K562 (cell line): Measurements from ENCODE around the gene IGSF8. TPM values are rescaled to one million over a fixed set of nuclear protein-coding genes. Genes with fewer than 3 reads are reported as not detected.
A peak's percentile ranks its signal among the peaks of the same experiment; 100 is the strongest.

Source experiments
- CSDE1 ChIP-seq, 2 experiments: fragments of 450-650 bp; IDR thresholded peaks; 2 replicates each; pipeline ENCODE4 v1.6.1; 2016; ENCODE audit warnings: mild to moderate bottlenecking in 1 of 2
- DNMT1 ChIP-seq: fragments of 450-650 bp; IDR thresholded peaks from 2 replicates; pipeline ENCODE4 v1.6.1; 2016; ENCODE audit warnings: antibody characterized with exemption, mild to moderate bottlenecking
- MTA1 ChIP-seq: fragments of 450-650 bp; IDR thresholded peaks from 2 replicates; pipeline ENCODE4 v1.6.1; 2017; ENCODE audit warnings: borderline replicate concordance
- NR0B1 ChIP-seq: fragments of 450-650 bp; IDR thresholded peaks from one replicate; pipeline ENCODE4 v1.6.1; 2018; ENCODE audit warnings: mild to moderate bottlenecking, moderate library complexity; ENCODE audit not compliant: partially characterized antibody
- ZNF121 ChIP-seq: sonication (generic); formaldehyde crosslinking; conservative IDR thresholded peaks from 2 replicates; pipeline ENCODE4 v1.8.0; 2022; ENCODE audit warnings: missing genetic modification reagents
- ZNF639 ChIP-seq, 2 experiments: fragments of 200-800 bp in 1 of 2; sonication (Bioruptor generic) in 1 of 2; sonication (generic) in 1 of 2; formaldehyde crosslinking in 1 of 2; IDR thresholded peaks in 1 of 2; conservative IDR thresholded peaks in 1 of 2; 2 replicates each; pipeline versions ENCODE4 v1.5.0 to v1.6.1; 2016 to 2020; ENCODE audit warnings: missing compliant biosample characterization in 1 of 2, missing genetic modification characterization in 1 of 2, missing genetic modification reagents in 1 of 2
- polyA plus RNA-seq, 8 experiments: library from polyadenylated mRNA; depleted of rRNA in 4 of 8; stranded (reverse) in 5 of 8; unstranded in 3 of 8; fragments of >200 nt; fragmentation: Nextera tagmentation in 2 of 8; fragmentation: Illumina TruSeq in 1 of 8; extraction: Ambion mirVana in 2 of 8; extraction: Trizol in 1 of 8; gene quantifications; 2 replicates each; pipeline versions ENCODE4 v1.2.1 to v1.2.3, GENCODE V29; 2011 to 2014; ENCODE audit warnings: inconsistent platforms in 1 of 8, missing spikeins in 1 of 8
- total RNA-seq, 7 experiments: library from RNA; depleted of rRNA in 6 of 7; stranded (reverse); fragments of >200 nt in 6 of 7; fragmentation: Illumina TruSeq in 2 of 7; extraction: Trizol in 2 of 7; gene quantifications; 2 replicates each; pipeline versions ENCODE4 v1.2.1 to v1.2.3, GENCODE V29; 2011 to 2021; ENCODE audit warnings: low replicate concordance in 1 of 7
- TF ChIP-seq, protein P1 (sequence below): IDR thresholded peaks from 3 replicates; pipeline ENCODE4 v1.6.1; 2011; ENCODE audit warnings: borderline replicate concordance, mild to moderate bottlenecking, moderate library complexity; ENCODE audit not compliant: insufficient read length; ENCODE audit errors: extremely low read depth
- TF ChIP-seq, protein P2 (sequence below), 3 experiments: IDR thresholded peaks in 2 of 3; conservative IDR thresholded peaks in 1 of 3; 2 replicates each; pipeline ENCODE4 v1.5.1; 2011 to 2012; ENCODE audit warnings: low read length in 3 of 3, mild to moderate bottlenecking in 3 of 3, control low read depth in 2 of 3, improper control_type of control experiment in 1 of 3, inconsistent platforms in 1 of 3, low read depth in 1 of 3, mixed read lengths in 1 of 3, moderate library complexity in 1 of 3; ENCODE audit not compliant: insufficient read depth in 2 of 3
- TF ChIP-seq, protein P3 (sequence below): sonication (generic); formaldehyde crosslinking; IDR thresholded peaks from 2 replicates; pipeline ENCODE4 v1.8.0; 2022; ENCODE audit warnings: mild to moderate bottlenecking, missing genetic modification reagents
- TF ChIP-seq, protein P4 (sequence below): sonication (generic); formaldehyde crosslinking; IDR thresholded peaks from 2 replicates; pipeline ENCODE4 v1.8.1; 2023; ENCODE audit warnings: missing genetic modification reagents, mild to moderate bottlenecking, borderline replicate concordance

Gene IGSF8
- total and polyA plus RNA-seq, 9 of the 15 experiments (the other 6 are each of a cell fraction or from before 2014, with no cell fraction given): 0.32 to 11.7 (median 3.2) TPM

DNA sequence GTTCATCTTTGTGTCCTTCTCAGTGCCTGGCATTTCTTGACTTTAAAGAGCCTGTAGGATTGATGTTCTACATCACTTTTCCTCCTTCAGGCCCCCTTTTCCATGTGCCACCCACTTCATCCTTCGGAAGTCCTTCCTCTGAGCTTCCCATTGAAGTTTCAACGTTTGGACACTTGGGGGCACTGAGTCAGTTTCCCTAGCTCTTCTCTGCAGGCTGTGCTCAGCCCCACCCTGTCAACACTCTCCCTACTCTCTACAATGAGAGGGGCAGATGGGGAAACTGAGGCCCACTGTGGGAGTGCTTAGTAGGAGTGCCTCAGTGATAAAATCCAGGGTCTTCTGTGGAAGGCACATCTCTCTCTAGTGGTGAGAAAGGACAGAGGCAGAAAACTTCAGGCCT, 40.3 kb downstream of the IGSF8 start (continued):
- TF ChIP-seq MTA1 (no peak), ZNF121 (CRISPR knock-in tag) (no peak), NR0B1 (no peak), ZNF639 (CRISPR knock-in tag; conservative IDR thresholded peaks at IDR 0.05 in 1 of 2, IDR thresholded peaks at IDR 0.05 in 1 of 2) (no peak), DNMT1 (no peak), CSDE1 (IDR thresholded peaks at IDR 0.05) (no peak)
- TF ChIP-seq, protein P1, sequence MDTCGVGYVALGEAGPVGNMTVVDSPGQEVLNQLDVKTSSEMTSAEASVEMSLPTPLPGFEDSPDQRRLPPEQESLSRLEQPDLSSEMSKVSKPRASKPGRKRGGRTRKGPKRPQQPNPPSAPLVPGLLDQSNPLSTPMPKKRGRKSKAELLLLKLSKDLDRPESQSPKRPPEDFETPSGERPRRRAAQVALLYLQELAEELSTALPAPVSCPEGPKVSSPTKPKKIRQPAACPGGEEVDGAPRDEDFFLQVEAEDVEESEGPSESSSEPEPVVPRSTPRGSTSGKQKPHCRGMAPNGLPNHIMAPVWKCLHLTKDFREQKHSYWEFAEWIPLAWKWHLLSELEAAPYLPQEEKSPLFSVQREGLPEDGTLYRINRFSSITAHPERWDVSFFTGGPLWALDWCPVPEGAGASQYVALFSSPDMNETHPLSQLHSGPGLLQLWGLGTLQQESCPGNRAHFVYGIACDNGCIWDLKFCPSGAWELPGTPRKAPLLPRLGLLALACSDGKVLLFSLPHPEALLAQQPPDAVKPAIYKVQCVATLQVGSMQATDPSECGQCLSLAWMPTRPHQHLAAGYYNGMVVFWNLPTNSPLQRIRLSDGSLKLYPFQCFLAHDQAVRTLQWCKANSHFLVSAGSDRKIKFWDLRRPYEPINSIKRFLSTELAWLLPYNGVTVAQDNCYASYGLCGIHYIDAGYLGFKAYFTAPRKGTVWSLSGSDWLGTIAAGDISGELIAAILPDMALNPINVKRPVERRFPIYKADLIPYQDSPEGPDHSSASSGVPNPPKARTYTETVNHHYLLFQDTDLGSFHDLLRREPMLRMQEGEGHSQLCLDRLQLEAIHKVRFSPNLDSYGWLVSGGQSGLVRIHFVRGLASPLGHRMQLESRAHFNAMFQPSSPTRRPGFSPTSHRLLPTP: no peak
- TF ChIP-seq, protein P2, sequence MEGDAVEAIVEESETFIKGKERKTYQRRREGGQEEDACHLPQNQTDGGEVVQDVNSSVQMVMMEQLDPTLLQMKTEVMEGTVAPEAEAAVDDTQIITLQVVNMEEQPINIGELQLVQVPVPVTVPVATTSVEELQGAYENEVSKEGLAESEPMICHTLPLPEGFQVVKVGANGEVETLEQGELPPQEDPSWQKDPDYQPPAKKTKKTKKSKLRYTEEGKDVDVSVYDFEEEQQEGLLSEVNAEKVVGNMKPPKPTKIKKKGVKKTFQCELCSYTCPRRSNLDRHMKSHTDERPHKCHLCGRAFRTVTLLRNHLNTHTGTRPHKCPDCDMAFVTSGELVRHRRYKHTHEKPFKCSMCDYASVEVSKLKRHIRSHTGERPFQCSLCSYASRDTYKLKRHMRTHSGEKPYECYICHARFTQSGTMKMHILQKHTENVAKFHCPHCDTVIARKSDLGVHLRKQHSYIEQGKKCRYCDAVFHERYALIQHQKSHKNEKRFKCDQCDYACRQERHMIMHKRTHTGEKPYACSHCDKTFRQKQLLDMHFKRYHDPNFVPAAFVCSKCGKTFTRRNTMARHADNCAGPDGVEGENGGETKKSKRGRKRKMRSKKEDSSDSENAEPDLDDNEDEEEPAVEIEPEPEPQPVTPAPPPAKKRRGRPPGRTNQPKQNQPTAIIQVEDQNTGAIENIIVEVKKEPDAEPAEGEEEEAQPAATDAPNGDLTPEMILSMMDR (IDR thresholded peaks at IDR 0.05 in 2 of 3, conservative IDR thresholded peaks at IDR 0.05 in 1 of 3; ENCODE audit: insufficient read depth in 2 of 3, low read depth in 1 of 3, low read length in 3 of 3): peak; percentile 36 to 51 (median 49); a peak in 5 of 6 replicates
- TF ChIP-seq, protein P3, sequence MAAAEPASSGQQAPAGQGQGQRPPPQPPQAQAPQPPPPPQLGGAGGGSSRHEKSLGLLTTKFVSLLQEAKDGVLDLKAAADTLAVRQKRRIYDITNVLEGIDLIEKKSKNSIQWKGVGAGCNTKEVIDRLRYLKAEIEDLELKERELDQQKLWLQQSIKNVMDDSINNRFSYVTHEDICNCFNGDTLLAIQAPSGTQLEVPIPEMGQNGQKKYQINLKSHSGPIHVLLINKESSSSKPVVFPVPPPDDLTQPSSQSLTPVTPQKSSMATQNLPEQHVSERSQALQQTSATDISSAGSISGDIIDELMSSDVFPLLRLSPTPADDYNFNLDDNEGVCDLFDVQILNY (CRISPR knock-in tag): no peak
- TF ChIP-seq, protein P4, sequence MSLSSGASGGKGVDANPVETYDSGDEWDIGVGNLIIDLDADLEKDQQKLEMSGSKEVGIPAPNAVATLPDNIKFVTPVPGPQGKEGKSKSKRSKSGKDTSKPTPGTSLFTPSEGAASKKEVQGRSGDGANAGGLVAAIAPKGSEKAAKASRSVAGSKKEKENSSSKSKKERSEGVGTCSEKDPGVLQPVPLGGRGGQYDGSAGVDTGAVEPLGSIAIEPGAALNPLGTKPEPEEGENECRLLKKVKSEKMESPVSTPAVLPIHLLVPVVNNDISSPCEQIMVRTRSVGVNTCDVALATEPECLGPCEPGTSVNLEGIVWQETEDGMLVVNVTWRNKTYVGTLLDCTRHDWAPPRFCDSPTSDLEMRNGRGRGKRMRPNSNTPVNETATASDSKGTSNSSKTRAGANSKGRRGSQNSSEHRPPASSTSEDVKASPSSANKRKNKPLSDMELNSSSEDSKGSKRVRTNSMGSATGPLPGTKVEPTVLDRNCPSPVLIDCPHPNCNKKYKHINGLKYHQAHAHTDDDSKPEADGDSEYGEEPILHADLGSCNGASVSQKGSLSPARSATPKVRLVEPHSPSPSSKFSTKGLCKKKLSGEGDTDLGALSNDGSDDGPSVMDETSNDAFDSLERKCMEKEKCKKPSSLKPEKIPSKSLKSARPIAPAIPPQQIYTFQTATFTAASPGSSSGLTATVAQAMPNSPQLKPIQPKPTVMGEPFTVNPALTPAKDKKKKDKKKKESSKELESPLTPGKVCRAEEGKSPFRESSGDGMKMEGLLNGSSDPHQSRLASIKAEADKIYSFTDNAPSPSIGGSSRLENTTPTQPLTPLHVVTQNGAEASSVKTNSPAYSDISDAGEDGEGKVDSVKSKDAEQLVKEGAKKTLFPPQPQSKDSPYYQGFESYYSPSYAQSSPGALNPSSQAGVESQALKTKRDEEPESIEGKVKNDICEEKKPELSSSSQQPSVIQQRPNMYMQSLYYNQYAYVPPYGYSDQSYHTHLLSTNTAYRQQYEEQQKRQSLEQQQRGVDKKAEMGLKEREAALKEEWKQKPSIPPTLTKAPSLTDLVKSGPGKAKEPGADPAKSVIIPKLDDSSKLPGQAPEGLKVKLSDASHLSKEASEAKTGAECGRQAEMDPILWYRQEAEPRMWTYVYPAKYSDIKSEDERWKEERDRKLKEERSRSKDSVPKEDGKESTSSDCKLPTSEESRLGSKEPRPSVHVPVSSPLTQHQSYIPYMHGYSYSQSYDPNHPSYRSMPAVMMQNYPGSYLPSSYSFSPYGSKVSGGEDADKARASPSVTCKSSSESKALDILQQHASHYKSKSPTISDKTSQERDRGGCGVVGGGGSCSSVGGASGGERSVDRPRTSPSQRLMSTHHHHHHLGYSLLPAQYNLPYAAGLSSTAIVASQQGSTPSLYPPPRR (CRISPR knock-in tag): no peak
